GM13977 (cell line): ENCODE measurements around the gene LIMK1.

Source experiments
- DNase-seq: peaks from one replicate; pipeline ENCODE4 v3.0.0; 2012; ENCODE audit warnings: low spot score
- CTCF ChIP-seq: IDR thresholded peaks from 2 replicates; pipeline ENCODE4 v1.5.1; 2012; ENCODE audit warnings: mild to moderate bottlenecking, control low read depth; ENCODE audit not compliant: insufficient read depth; ENCODE audit errors: extremely low read depth, missing control alignments
- in situ Hi-C: fragments of 300-500 bp; cut with MboI; formaldehyde crosslinking; loops from one replicate; pipeline ENCODE4 v1.12.0; 2022; ENCODE audit warnings: low sequenced_read_pairs, low pct_unique_long_range_greater_than_20kb, mixed read lengths, inconsistent platforms; ENCODE audit not compliant: unreplicated experiment

Gene LIMK1

GRCh38 chr7:74063223-74063641 is 20.4 kb upstream of the LIMK1 start:
- no peak for DNase-seq
- in situ Hi-C loops = loop anchor here (10.0 kb wide), 1 partner anchor 342 kb away; no protein-coding TSS in a partner anchor
- TF ChIP-seq CTCF = no peak

GRCh38 chr7:74063646-74064045 is 20.0 kb upstream of the LIMK1 start:
- in situ Hi-C loops = loop anchor here (10.0 kb wide), 1 partner anchor 341 kb away; no protein-coding TSS in a partner anchor
- no peak for TF ChIP-seq CTCF
- DNase-seq = no peak

GRCh38 chr7:74064696-74065095 is 18.9 kb upstream of the LIMK1 start:
- no peak for DNase-seq
- in situ Hi-C loops = loop anchor here (10.0 kb wide), 1 partner anchor 340 kb away; no protein-coding TSS in a partner anchor

GRCh38 chr7:74066626-74067025 is 17.0 kb upstream of the LIMK1 start:
- no peak for DNase-seq
- TF ChIP-seq CTCF = no peak
- in situ Hi-C loops = loop anchor here (10.0 kb wide), 1 partner anchor 338 kb away; no protein-coding TSS in a partner anchor

More at GRCh38 chr7:74064696-74065095, 18.9 kb upstream of the LIMK1 start:
- no peak for TF ChIP-seq CTCF

GRCh38 chr7:74068378-74069085 is 15.1 kb upstream of the LIMK1 start:
- DNase-seq = no peak
- in situ Hi-C loops = loop anchor here (10.0 kb wide), 1 partner anchor 336 kb away; no protein-coding TSS in a partner anchor
- TF ChIP-seq CTCF = no peak

- DNase-seq = no peak
- no peak for TF ChIP-seq CTCF
- in situ Hi-C loops = loop anchor here (10.0 kb wide), 1 partner anchor 336 kb away; no protein-coding TSS in a partner anchor
Measured at GRCh38 chr7:74069086-74069541, 14.5 kb upstream of the LIMK1 start.
